HG02642 (cell line): ENCODE results near the gene CPEB1.
"Not testable (repeated sequence)": the region's sequence is repeated elsewhere in the genome, so short reads cannot be mapped to it uniquely, and the experiment has no call there.

ENCODE experiments used
- ATAC-seq: cut with Tn5 transposase; IDR thresholded peaks from one replicate; pipeline ENCODE4 v1.9.1; 2021; ENCODE audit warnings: mild to moderate bottlenecking; ENCODE audit not compliant: unreplicated experiment, poor library complexity

The CPEB1 gene

GRCh38 chr15:82532383-82532990, 114.7 kb downstream of the CPEB1 start:
- ATAC-seq, result no peak

GRCh38 chr15:82531496-82532382, 115.4 kb downstream of the CPEB1 start:
- ATAC-seq, result no peak

- peak; percentile 89 for ATAC-seq
Measured at GRCh38 chr15:82530606-82531379, 116.4 kb downstream of the CPEB1 start.

GRCh38 chr15:82530006-82530405, 117.2 kb downstream of the CPEB1 start:
- ATAC-seq, result no peak

- not testable (repeated sequence) for ATAC-seq
Measured at GRCh38 chr15:82513587-82513986, 133.6 kb downstream of the CPEB1 start.

GRCh38 chr15:82507693-82508092, 139.5 kb downstream of the CPEB1 start:
- ATAC-seq, result not testable (repeated sequence)

GRCh38 chr15:82507087-82507486, 140.1 kb downstream of the CPEB1 start:
- ATAC-seq, result not testable (repeated sequence)

GRCh38 chr15:82505842-82506241, 141.3 kb downstream of the CPEB1 start:
- not testable (repeated sequence) for ATAC-seq

- ATAC-seq, result not testable (repeated sequence)
Measured at GRCh38 chr15:82504074-82504473, 143.1 kb downstream of the CPEB1 start.

- peak; percentile 80 for ATAC-seq
Measured at GRCh38 chr15:82502700-82503339, 144.3 kb downstream of the CPEB1 start.

GRCh38 chr15:82500772-82501171, 146.4 kb downstream of the CPEB1 start:
- ATAC-seq, result not testable (repeated sequence)

GRCh38 chr15:82497978-82498377, 149.2 kb downstream of the CPEB1 start:
- ATAC-seq, result not testable (repeated sequence)
